Activated naive CD4-positive, alpha-beta T cell treated with anti-CD3 and anti-CD28 coated beads, Interleukin-2, amount 10 ng/mL, durations not matched to agents 7 days and 5 days (primary cell): Measurements from ENCODE around the gene VKORC1L1.
A peak's percentile ranks its signal among the peaks of the same experiment; 100 is the strongest.

Experiments used
- CTCF ChIA-PET: fragments of 350-600 bp; sonication (Branson Sonifier 250); formaldehyde crosslinking; loops from one replicate; lab custom pipeline; 2021; ENCODE audit warnings: antibody characterized with exemption; lab: Charles Lee
- DNase-seq: peaks from one replicate; pipeline ENCODE4 v3.0.0-alpha.2; 2020
- H3K27ac Mint-ChIP-seq: one replicate; pipeline ENCODE4 v1.8.0; 2021; ENCODE audit warnings: mild to moderate bottlenecking, moderate library complexity, mixed read lengths
- H3K27me3 Mint-ChIP-seq: one replicate; pipeline ENCODE4 v1.8.0; 2021; ENCODE audit warnings: mild to moderate bottlenecking, mixed read lengths
- H3K36me3 Mint-ChIP-seq: one replicate; pipeline ENCODE4 v1.8.0; 2021; ENCODE audit warnings: mixed read lengths
- H3K4me1 Mint-ChIP-seq: one replicate; pipeline ENCODE4 v1.8.0; 2021; ENCODE audit warnings: mixed read lengths
- H3K4me3 Mint-ChIP-seq: one replicate; pipeline ENCODE4 v1.8.0; 2021; ENCODE audit warnings: mild to moderate bottlenecking, moderate library complexity, mixed read lengths
- H3K9me3 Mint-ChIP-seq: one replicate; pipeline ENCODE4 v1.8.0; 2021; ENCODE audit warnings: mixed read lengths

VKORC1L1 gene

GRCh38 chr7:65971021-65971420 is 98.1 kb downstream of the VKORC1L1 start:
- CTCF ChIA-PET, result no interaction called here
- H3K27me3 Mint-ChIP-seq, result no peaks in the 10 kb centered on the region
- no peak overlapping the region for H3K27ac Mint-ChIP-seq
- no peak for DNase-seq
- no peaks in the 10 kb centered on the region for H3K4me1 Mint-ChIP-seq
- peaks cover 51% of the 10 kb centered on the region for H3K36me3 Mint-ChIP-seq
- no peak overlapping the region for H3K4me3 Mint-ChIP-seq
- H3K9me3 Mint-ChIP-seq, result no peaks in the 10 kb centered on the region

DNA sequence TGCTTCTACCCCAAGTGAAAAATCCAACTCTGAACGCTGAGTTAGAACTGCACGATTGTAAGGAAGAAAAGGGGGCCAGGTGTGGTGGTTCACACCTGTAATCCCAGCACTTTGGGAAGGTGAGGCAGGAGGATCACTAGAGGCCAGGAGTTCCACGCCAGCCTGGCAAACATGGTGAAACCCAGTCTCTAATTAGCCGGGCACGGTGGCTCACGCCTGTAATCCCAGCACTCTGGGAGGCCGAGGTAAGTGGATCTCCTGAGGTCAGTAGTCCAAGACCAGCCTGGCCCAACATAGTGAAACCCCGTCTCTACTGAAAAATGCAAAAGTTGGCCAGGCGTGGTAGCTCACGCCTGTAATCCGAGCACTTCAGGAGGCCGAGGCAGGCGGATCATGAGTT is 100.1 kb downstream of the VKORC1L1 start:
- Mint-ChIP-seq H3K27ac (no peak overlapping the region), H3K36me3 (peaks cover 36% of the 10 kb centered on the region)

DNA sequence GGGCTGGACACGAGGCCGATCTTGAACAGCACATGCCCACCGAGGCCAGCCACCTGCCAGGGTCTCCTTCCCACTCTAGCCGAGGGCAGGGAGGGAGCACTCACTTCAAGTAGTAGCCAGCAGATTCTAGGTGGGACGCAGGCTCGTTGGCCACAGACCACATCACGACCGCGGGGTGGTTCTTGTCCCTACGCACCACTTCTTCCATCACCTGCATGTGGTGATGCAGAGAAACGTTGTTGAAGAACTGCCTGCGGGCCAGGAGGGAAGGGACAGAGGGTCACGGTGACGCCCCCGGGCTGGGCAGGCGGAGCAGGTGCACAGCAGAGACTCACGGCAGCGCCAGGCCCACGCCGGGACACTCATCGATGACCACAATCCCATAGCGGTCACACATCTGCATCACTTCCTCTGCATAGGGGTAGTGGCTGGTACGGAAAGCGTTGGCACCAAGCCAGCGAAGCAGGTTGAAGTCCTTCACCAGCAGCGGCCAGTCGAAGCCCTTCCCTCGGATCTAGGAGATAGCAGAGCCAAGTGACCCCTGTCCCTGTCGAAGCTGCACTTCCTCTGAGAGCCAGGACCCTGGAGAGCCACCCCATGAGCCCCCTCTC is 101.4 kb downstream of the VKORC1L1 start:
- DNase-seq, result no peak
- Mint-ChIP-seq H3K36me3 (peaks cover 39% of the 10 kb centered on the region), H3K27ac (no peak overlapping the region)

More for the DNA sequence above, 100.1 kb downstream of the VKORC1L1 start:
- CTCF ChIA-PET, result no interaction called here
- no peak for DNase-seq
- Mint-ChIP-seq H3K9me3 (no peaks in the 10 kb centered on the region), H3K4me3 (no peak overlapping the region), H3K4me1 (no peaks in the 10 kb centered on the region), H3K27me3 (no peaks in the 10 kb centered on the region)

GRCh38 chr7:65974876-65975275 is 102.0 kb downstream of the VKORC1L1 start:
- DNase-seq, result no peak
- Mint-ChIP-seq H3K36me3 (peaks cover 37% of the 10 kb centered on the region), H3K4me1 (peaks cover 8% of the 10 kb centered on the region), H3K27me3 (no peaks in the 10 kb centered on the region), H3K27ac (no peak overlapping the region), H3K9me3 (no peaks in the 10 kb centered on the region), H3K4me3 (no peak overlapping the region)
- CTCF ChIA-PET, result no interaction called here

More for the DNA sequence above, 101.4 kb downstream of the VKORC1L1 start:
- Mint-ChIP-seq H3K4me3 (no peak overlapping the region), H3K9me3 (no peaks in the 10 kb centered on the region), H3K4me1 (peaks cover 3% of the 10 kb centered on the region), H3K27me3 (no peaks in the 10 kb centered on the region)
- CTCF ChIA-PET, result no interaction called here

DNA sequence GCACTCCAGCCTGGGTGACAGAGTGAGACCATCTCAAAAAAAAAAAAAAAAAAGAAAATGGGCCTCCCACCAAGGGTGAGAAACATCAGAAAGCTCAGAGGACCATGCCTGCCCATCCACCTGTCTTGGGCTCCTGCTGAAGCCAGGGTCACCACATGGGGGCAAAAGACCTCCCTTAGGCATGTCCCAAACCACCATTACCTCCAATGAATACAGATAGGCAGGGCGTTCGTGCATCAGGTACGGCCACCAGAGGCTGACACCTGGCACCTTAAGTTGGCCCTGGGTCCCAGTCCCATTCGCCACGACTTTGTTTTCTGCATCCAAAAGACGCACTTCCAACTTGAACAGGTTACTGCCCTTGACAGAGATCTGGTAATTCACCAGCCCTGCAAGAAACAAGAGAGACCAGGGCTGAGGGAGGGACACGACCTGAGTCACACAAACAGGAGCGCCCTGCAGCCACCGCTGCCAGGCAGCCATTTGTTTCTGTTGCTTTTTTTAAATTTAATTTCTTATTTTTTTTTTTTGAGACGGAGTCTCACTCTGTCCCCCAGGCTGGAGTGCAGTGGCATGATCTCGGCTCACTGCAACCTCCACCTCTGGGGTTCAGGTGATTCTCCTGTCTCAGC is 103.1 kb downstream of the VKORC1L1 start:
- Mint-ChIP-seq H3K4me3 (no peak overlapping the region), H3K27me3 (no peaks in the 10 kb centered on the region), H3K9me3 (no peaks in the 10 kb centered on the region), H3K4me1 (peaks cover 16% of the 10 kb centered on the region), H3K36me3 (peaks cover 36% of the 10 kb centered on the region), H3K27ac (no peak overlapping the region)
- no peak for DNase-seq
- CTCF ChIA-PET, result no interaction called here

- H3K27me3 Mint-ChIP-seq, result no peaks in the 10 kb centered on the region
- H3K4me3 Mint-ChIP-seq, result no peak overlapping the region
- DNase-seq, result no peak
- H3K27ac Mint-ChIP-seq, result no peak overlapping the region
- H3K4me1 Mint-ChIP-seq, result peaks cover 18% of the 10 kb centered on the region
- no peaks in the 10 kb centered on the region for H3K9me3 Mint-ChIP-seq
- H3K36me3 Mint-ChIP-seq, result peaks cover 33% of the 10 kb centered on the region
- CTCF ChIA-PET, result no interaction called here
Observed at GRCh38 chr7:65976659-65977196, 103.9 kb downstream of the VKORC1L1 start.

DNA sequence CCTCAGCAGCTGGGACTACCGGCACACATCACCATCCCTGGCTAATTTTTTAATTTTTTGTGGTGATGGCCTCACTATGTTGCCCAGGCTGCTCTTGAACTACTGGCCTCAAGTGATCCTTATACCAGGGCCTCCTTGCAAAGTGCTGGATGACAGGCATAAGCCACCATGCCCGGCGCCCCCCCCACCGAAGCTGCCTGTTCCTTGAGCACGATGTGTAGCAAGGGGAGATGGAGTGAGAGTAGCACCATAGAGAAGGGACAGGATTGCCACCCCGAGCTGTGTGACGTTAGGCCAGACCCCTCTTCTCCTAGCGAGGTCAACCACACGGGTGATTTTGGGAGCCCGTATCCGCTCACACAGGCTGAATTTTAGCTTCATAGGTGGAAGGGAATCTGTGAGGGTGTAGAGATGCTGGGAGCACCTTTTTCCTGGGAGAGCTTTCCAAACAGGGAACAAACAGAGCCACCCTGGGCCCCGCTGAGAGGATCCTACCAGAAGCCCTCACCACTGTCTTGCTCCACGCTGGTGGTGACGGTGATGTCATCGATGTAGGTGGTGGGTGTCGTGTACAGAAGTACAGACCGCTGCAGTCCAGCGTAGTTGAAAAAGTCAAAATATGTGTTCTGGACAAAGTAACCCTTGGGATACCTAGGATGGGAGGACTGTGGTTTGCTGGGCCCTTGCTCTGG is 106.2 kb downstream of the VKORC1L1 start:
- Mint-ChIP-seq H3K36me3 (peaks cover 19% of the 10 kb centered on the region), H3K4me1 (peaks cover 20% of the 10 kb centered on the region), H3K27me3 (no peaks in the 10 kb centered on the region), H3K4me3 (peak overlapping the region; percentile 10), H3K27ac (peak overlapping the region; percentile 19), H3K9me3 (no peaks in the 10 kb centered on the region)
- no peak for DNase-seq
- CTCF ChIA-PET, result no interaction called here

DNA sequence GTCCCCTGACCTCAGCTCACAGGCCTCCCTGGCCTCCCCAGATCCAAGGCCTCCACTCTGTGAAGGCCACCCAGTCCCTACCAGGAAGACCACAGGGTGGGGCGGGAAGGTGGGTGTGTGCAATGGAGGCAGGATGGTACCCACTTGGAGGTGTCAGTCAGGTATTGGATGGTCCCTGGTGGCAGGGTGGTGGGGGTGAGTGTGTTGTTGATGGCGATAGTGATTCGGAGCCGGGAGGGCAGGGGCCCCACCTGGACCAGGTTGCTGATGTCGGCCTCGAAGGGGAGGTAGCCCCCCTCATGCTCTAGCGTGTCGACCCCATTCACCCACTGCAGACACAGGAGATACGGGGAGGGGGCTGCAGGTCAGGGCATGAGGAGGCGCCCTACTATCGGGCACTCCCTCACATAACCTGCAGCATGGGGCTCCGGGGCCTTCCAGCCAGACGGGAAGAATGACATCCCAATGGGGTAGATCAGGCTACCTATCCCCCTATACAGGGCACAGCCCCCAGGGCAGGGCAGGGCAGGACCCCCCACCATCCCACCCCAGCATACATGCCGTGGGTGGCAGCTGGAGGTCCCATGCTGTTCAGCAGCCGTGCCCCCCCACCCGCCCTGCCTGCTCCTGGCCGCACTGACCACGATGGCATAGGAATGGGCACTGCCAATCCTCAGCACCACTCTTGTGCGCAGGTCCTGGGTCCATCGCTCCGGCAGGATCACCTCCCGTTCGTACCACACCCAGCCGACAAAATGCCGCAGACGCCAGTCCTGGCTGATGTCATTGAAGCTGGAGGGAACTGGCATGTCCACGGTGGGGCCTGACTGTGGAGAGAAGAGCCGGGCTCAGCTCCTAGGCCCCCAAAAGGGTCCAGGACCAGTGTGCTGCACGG is 107.0 kb downstream of the VKORC1L1 start:
- CTCF ChIA-PET, result no interaction called here
- no peaks in the 10 kb centered on the region for H3K9me3 Mint-ChIP-seq
- peaks cover 17% of the 10 kb centered on the region for H3K36me3 Mint-ChIP-seq
- H3K4me1 Mint-ChIP-seq, result peaks cover 20% of the 10 kb centered on the region
- H3K27ac Mint-ChIP-seq, result peak overlapping the region; percentile 96
- no peak for DNase-seq
- no peaks in the 10 kb centered on the region for H3K27me3 Mint-ChIP-seq
- peak overlapping the region; percentile 90 for H3K4me3 Mint-ChIP-seq

DNA sequence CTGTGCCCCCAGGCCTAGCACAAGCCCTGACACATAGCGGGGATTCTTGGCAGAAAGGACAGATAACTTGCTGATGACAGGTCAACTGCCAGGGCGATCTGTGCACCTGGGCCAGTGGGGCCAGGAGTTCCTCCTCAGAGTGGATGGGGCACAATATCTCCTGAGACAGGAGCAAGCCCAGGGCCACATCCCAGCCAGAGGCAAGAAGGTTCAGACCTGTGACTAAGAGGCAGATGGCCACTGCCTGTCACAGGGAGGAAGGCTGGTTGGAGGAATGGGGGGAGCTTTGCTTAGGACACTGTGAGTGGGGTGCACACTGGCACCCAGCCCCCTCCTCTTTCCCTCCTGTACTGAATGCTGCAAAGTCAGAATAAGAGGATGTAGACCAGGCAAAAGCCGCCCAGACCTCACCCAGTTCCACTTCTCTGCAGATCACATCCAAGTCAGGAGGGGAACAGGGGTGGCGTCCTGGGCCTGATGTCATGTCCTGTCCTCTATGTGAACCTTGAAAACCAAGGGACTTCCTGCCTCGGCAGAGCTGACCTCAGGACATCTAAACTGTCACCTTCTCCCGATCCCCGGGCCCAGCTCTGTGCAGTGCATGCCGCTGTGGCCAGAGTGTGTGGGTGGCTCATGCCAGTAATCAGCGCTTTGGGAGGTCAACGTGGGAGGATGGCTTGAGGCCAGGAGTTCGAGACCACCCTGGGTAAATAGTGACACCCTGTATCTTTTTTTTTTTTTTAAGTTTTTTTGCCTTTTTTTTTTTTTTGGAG is 107.8 kb downstream of the VKORC1L1 start:
- CTCF ChIA-PET, result interaction anchor here (0.7 kb wide), 1 partner anchor 153 kb away, joined by 3 read pairs; no protein-coding TSS in a partner anchor
- Mint-ChIP-seq H3K4me1 (peaks cover 20% of the 10 kb centered on the region), H3K27ac (peak overlapping the region; percentile 96), H3K36me3 (peaks cover 17% of the 10 kb centered on the region), H3K4me3 (peak overlapping the region; percentile 90), H3K27me3 (no peaks in the 10 kb centered on the region), H3K9me3 (no peaks in the 10 kb centered on the region)
- peak; percentile 80 for DNase-seq

DNA sequence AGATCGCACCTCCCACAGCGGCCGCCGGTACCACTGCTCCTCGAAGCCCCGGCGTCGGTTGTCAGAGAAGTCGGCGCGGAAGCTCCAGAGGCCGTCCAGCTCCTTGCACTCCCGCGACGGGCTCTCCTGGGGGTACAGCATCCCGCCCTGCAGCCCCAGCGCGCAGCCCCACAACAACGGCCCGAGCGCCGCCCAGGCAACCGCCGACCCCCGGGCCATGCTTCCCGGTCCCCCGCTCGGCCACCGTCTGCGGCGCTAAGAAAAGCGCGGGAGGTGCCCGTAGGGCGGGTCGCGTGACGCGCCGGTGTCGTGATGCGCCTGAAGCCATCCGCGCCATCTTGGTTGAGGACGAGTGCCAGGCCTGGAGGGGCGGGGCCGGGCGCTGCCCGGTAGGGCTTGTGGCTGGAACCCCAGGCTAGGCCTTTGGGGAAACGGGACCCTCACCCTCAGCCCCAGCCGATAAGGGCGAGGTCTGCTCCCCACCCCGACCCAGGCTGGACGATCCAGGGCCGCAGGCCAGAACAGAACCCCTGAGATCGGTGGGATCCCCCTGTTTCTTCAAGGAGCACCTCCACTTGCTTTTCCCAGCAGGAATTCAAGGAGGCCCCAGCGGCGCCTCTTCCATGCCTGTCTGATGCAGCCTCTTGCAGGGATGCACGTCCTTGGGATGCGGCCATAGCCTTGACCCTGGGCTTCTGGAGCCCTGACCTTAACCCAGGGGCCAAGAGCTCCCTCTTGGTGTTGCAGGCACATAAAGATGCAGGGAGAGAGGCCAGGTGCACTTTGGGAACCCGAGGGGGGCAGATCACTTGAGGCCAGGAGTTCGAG is 109.3 kb downstream of the VKORC1L1 start, which contains the start of gene GUSB:
GUSB (minus strand) TSS at position 249 of the 828 bp plus-strand sequence; CDS start at position 219, 30 bp downstream.
- peak within 1 kb of the TSS; percentile 90 for H3K4me3 Mint-ChIP-seq
- no peaks in the 10 kb centered on the region for H3K27me3 Mint-ChIP-seq
- H3K9me3 Mint-ChIP-seq, result no peaks in the 10 kb centered on the region
- H3K27ac Mint-ChIP-seq, result peak within 1 kb of the TSS; percentile 96
- peaks cover 16% of the 10 kb centered on the region for H3K36me3 Mint-ChIP-seq
- peak; percentile 92 for DNase-seq
- H3K4me1 Mint-ChIP-seq, result peaks cover 20% of the 10 kb centered on the region
- CTCF ChIA-PET, result no interaction called here

DNA sequence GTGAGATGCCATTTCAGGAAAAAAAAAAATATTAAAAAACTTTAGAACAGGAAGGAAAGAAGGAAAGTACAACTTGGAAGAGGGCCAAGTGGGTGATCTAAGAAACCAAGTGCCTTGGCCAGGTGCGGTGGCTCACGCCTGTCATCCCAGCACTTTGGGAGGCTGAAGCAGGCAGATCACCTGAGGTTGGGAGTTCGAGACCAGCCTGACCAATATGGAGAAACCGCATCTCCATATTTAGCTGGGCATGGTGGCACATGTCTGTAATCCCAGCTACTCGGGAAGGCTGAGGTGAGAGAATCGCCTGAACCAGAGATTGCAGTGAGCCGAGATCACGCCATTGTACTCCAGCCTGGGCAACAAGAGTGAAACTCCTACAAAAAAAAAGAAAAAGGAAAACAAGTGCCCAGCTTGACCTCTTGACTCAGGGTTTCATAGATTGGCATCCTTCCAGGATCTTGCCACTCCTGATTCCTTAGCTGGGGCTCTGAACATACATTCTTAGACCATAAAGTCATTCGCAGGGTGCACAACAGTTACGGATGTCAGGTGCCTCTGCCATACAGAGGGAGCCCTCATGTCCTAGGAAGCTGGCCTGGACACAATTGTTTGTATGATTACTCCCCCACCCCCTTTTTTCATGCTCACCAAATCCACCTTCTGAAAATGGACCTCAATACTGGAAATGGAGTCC is 111.2 kb downstream of the VKORC1L1 start:
- H3K4me3 Mint-ChIP-seq, result no peak overlapping the region
- H3K9me3 Mint-ChIP-seq, result no peaks in the 10 kb centered on the region
- CTCF ChIA-PET, result no interaction called here
- peaks cover 12% of the 10 kb centered on the region for H3K36me3 Mint-ChIP-seq
- H3K27ac Mint-ChIP-seq, result no peak overlapping the region
- DNase-seq, result no peak
- peaks cover 18% of the 10 kb centered on the region for H3K4me1 Mint-ChIP-seq
- no peaks in the 10 kb centered on the region for H3K27me3 Mint-ChIP-seq

- no peaks in the 10 kb centered on the region for H3K36me3 Mint-ChIP-seq
- H3K4me1 Mint-ChIP-seq, result no peaks in the 10 kb centered on the region
- H3K4me3 Mint-ChIP-seq, result no peak overlapping the region
- H3K27me3 Mint-ChIP-seq, result peaks cover 4% of the 10 kb centered on the region
- H3K9me3 Mint-ChIP-seq, result no peaks in the 10 kb centered on the region
- no peak for DNase-seq
- CTCF ChIA-PET, result no interaction called here
- no peak overlapping the region for H3K27ac Mint-ChIP-seq
Observed at GRCh38 chr7:65988084-65988483, 115.2 kb downstream of the VKORC1L1 start.
